ENCODE data around the gene DNAJC15. TPM values are rescaled to one million over a fixed set of nuclear protein-coding genes. Genes with fewer than 3 reads are reported as not detected.

Gene DNAJC15
- total RNA-seq, 3 donors from 2014 or later = 9.2 to 14.4 (median 12.9) TPM

GRCh38 chr13:43116242-43116641 lies 92.9 kb downstream of the DNAJC15 start:
- intact Hi-C loops (cut with DNase I; ENCODE audit: low total_unique reads) = no loop called here
- TF ChIP-seq POLR2AphosphoS5 (IDR thresholded peaks at IDR 0.05) = no peak
- TF ChIP-seq, protein P1, sequence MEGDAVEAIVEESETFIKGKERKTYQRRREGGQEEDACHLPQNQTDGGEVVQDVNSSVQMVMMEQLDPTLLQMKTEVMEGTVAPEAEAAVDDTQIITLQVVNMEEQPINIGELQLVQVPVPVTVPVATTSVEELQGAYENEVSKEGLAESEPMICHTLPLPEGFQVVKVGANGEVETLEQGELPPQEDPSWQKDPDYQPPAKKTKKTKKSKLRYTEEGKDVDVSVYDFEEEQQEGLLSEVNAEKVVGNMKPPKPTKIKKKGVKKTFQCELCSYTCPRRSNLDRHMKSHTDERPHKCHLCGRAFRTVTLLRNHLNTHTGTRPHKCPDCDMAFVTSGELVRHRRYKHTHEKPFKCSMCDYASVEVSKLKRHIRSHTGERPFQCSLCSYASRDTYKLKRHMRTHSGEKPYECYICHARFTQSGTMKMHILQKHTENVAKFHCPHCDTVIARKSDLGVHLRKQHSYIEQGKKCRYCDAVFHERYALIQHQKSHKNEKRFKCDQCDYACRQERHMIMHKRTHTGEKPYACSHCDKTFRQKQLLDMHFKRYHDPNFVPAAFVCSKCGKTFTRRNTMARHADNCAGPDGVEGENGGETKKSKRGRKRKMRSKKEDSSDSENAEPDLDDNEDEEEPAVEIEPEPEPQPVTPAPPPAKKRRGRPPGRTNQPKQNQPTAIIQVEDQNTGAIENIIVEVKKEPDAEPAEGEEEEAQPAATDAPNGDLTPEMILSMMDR (IDR thresholded peaks at IDR 0.05) = no peak
- TF ChIP-seq POLR2A (IDR thresholded peaks at IDR 0.05) = no peak

DNA sequence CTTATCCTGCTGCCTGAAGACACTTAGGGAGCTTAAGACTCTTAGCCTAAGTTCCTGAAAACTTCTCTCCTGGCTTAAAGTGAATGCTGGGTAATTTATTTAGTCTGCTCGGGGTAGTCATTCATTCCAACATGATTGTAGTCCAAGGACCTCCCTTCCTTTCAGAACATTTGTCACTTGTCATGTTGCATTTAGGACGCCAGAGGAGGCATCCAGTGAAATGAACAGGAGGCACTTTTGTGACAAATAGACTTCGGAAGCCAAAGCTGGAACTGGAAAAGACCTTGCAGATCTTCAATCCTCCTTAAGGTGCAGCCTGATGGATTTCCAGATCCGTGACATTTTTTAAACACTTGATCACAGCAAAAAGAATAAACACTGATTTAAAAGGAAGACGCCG lies 95.1 kb downstream of the DNAJC15 start:
- no peaks in the 10 kb centered on the region for H3K27me3 ChIP-seq
- no peak for DNase-seq (ENCODE audit: low spot score in 2 of 2)
- no peak for TF ChIP-seq POLR2AphosphoS5 (IDR thresholded peaks at IDR 0.05)
- TF ChIP-seq, protein P1 (IDR thresholded peaks at IDR 0.05) = no peak
- TF ChIP-seq POLR2A (IDR thresholded peaks at IDR 0.05) = no peak
- H3K4me3 ChIP-seq = no peak overlapping the region
- no peaks in the 10 kb centered on the region for H3K9me3 ChIP-seq
- intact Hi-C loops (cut with DNase I; ENCODE audit: low total_unique reads) = no loop called here
- H3K36me3 ChIP-seq = no peaks in the 10 kb centered on the region
- no peak overlapping the region for H3K27ac ChIP-seq
- no peaks in the 10 kb centered on the region for H3K4me1 ChIP-seq

More at GRCh38 chr13:43116242-43116641, 92.9 kb downstream of the DNAJC15 start:
- H3K4me3 ChIP-seq = no peak overlapping the region
- no peaks in the 10 kb centered on the region for H3K9me3 ChIP-seq
- H3K4me1 ChIP-seq = no peaks in the 10 kb centered on the region
- DNase-seq (ENCODE audit: low spot score in 2 of 2) = no peak
- no peaks in the 10 kb centered on the region for H3K27me3 ChIP-seq
- H3K27ac ChIP-seq = no peak overlapping the region
- no peaks in the 10 kb centered on the region for H3K36me3 ChIP-seq

DNA sequence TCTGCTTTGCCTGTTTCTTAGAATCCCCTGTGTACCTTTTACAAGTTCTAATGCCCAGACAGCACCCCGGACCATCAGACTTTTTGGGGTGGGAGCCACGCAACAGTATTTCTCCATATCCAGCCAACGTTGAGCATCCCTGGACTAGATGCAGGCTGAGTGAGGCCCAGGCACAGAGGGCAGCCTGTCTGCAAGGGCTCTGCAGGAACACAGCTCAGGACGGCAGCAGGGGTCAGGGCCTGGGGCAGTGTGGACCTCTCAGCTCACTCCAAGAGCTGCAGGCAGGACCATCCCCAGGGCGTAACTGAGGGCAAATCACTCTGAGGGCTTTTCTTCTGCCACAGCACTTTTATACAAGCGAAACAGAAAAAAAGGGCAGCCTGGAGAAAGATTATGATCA lies 95.8 kb downstream of the DNAJC15 start:
- no peak for DNase-seq (ENCODE audit: low spot score in 2 of 2)
- Histone ChIP-seq H3K36me3 (no peaks in the 10 kb centered on the region), H3K4me3 (no peak overlapping the region), H3K4me1 (no peaks in the 10 kb centered on the region), H3K27me3 (no peaks in the 10 kb centered on the region), H3K9me3 (no peaks in the 10 kb centered on the region), H3K27ac (no peak overlapping the region)
- intact Hi-C loops (cut with DNase I; ENCODE audit: low total_unique reads) = no loop called here
- TF ChIP-seq, protein P1 (IDR thresholded peaks at IDR 0.05) = no peak
- TF ChIP-seq POLR2A (IDR thresholded peaks at IDR 0.05) = no peak
- TF ChIP-seq POLR2AphosphoS5 (IDR thresholded peaks at IDR 0.05) = no peak

DNA sequence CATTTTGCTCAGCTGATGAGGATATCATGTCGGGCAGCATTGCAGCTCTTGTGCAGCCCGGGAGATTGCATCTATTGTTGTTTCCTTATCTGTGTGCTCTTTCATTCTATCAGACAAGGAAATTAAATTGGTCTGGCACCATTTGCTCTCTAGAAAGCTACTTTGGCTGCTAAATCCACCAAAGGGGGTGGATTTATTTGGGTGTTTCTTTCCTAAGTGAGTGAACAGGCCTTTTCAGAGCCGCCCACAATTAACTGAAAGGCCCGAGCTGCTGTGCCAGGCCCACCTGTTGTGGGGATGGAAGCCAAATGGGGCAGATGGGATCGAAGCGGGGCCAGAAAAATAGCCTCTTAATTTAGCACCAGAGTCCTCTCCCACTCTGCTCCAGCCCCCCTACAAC lies 99.4 kb downstream of the DNAJC15 start:
- no peaks in the 10 kb centered on the region for H3K4me1 ChIP-seq
- intact Hi-C loops (cut with DNase I; ENCODE audit: low total_unique reads) = no loop called here
- no peaks in the 10 kb centered on the region for H3K9me3 ChIP-seq
- H3K27me3 ChIP-seq = no peaks in the 10 kb centered on the region
- H3K36me3 ChIP-seq = no peaks in the 10 kb centered on the region
- TF ChIP-seq, protein P1 (IDR thresholded peaks at IDR 0.05) = no peak
- TF ChIP-seq POLR2AphosphoS5 (IDR thresholded peaks at IDR 0.05) (no peak), POLR2A (IDR thresholded peaks at IDR 0.05) (no peak)
- H3K27ac ChIP-seq = no peak overlapping the region
- no peak overlapping the region for H3K4me3 ChIP-seq
- DNase-seq (ENCODE audit: low spot score in 2 of 2) = no peak

- intact Hi-C loops (cut with DNase I; ENCODE audit: low total_unique reads) = no loop called here
- Histone ChIP-seq H3K4me3 (no peak overlapping the region), H3K27me3 (no peaks in the 10 kb centered on the region), H3K36me3 (no peaks in the 10 kb centered on the region), H3K27ac (no peak overlapping the region), H3K4me1 (no peaks in the 10 kb centered on the region), H3K9me3 (no peaks in the 10 kb centered on the region)
- DNase-seq (ENCODE audit: low spot score in 2 of 2) = no peak
- TF ChIP-seq POLR2AphosphoS5 (IDR thresholded peaks at IDR 0.05) (no peak), POLR2A (IDR thresholded peaks at IDR 0.05) (no peak)
- TF ChIP-seq, protein P1 (IDR thresholded peaks at IDR 0.05) = no peak
Observed at GRCh38 chr13:43123856-43124255, 100.5 kb downstream of the DNAJC15 start.
